Measurements from ENCODE around the gene KCNE2.

The KCNE2 gene

DNA sequence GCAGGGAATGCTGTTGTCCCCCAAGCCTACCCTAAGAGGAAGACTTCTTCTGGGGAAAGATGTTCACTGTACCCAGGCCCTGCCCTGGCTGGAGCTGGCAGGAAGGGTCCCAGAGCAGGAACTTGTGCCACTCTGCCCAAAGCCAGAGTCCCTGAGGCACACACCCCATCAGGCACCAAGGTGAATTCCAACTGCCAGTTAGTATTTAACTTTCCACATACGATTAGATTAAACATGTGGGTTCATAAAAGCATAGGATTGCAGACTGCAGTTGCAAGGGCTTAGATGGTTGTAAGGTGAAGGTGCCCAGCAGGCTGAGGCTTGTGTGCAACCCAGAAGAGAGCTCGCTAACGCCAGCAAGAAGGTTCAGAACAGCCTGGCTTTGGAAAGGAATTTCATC is at the start of gene KCNE2:
Gene KCNE2 (plus strand): TSS at position 274 of the 400 bp plus-strand sequence. CDS start 6,473 bp downstream, outside the sequence.
- no peak for DNase-seq (ENCODE audit: low read depth in 3 of 3, low spot score in 1 of 3)

DNA sequence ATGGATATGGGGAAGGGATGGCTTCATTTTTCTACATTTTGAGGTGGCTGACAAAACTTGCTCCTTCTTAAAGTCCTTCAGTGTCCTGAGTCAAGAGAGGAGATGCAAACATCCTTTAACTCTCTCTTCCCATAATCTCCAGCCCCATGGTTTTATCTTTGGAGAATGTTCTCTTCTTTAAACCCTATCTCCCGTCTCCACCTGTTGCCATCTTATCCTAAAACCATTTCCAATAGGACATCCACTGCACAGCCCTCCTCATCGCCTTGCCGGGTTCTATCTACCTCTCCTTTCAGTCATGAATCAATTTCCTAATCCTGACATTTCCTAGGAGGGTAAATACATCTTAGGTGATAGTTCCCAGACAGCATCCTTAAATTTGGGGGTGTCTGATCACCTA is 44.2 kb upstream of the KCNE2 start:
- no peak for DNase-seq (ENCODE audit: low read depth in 3 of 3, low spot score in 1 of 3)

- DNase-seq (ENCODE audit: low read depth in 3 of 3, low spot score in 1 of 3) = no peak
Measured at GRCh38 chr21:34320011-34320410, 43.8 kb upstream of the KCNE2 start.

- DNase-seq (ENCODE audit: low read depth in 3 of 3, low spot score in 1 of 3) = no peak
Measured at GRCh38 chr21:34330055-34330454, 33.8 kb upstream of the KCNE2 start.

- no peak for DNase-seq (ENCODE audit: low read depth in 3 of 3, low spot score in 1 of 3)
Measured at GRCh38 chr21:34331726-34332125, 32.1 kb upstream of the KCNE2 start.

DNA sequence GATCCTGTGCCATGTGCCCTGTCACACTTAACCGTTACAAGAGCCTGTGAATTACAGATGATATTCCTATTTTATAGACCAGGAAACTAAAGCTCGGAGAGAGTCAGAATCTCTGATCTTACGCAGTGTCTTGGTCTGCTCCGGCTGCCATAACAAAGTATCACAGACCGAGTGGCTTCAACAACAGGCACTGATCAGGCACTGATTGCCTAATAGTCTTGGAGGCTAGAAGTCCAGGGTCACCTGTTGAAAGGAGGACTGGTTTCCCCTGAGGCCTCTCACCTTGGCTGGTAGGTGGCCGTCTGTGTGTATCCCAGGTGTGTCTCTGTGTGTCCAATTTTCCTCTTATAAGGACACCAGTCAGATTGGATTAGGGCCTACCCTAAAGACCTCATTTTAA is 31.5 kb upstream of the KCNE2 start:
- no peak for DNase-seq (ENCODE audit: low read depth in 3 of 3, low spot score in 1 of 3)

DNA sequence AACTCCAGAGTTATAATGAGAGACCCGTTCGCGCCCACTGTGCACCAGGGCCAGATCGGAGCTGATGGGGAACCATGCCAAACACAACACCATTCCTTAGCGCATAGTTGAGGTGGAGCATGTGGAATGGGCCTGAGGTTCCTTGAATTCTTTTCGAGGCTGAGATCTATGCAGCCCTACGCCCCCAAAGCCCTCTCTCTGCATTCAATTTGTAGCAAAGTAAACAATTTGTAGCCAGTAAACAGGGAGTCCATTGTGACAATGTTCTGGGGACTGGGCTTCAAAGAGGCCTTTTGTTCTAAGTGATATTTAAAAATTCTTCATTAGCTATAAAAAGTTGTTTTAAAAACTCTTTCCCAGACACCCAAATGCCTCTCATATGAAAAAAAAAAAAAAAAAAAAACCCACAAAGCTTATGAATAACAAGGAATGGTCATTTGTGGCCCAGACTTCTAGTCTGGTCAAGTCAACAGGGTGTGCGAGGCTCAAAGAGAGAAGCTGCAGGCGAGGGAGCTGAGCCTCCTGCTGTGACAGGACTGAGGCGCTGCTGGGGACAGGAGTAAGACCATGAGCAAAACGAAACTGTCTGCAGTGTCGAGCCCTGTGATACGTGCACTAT is 30.6 kb upstream of the KCNE2 start:
- DNase-seq (ENCODE audit: low read depth in 3 of 3, low spot score in 1 of 3) = no peak

DNA sequence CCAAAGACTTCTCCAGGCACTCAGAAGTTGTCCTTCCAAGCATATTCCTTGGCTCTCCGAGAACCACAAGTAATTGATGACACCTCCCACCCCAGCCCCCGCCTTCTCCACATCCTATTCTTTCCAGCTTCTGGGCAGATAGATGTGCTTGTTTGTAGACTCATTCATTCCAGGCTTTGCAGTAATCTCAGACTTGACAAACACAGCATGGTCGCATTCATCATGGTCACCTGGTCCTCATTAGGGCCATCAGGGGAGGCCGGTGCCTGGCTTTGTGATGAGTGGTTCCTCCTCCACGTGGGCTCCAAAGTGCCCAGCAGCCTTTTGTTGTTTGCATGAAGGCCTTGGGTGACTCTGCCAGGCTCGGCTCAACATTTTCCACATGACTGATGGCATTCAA is 28.5 kb upstream of the KCNE2 start:
- no peak for DNase-seq (ENCODE audit: low read depth in 3 of 3, low spot score in 1 of 3)

DNA sequence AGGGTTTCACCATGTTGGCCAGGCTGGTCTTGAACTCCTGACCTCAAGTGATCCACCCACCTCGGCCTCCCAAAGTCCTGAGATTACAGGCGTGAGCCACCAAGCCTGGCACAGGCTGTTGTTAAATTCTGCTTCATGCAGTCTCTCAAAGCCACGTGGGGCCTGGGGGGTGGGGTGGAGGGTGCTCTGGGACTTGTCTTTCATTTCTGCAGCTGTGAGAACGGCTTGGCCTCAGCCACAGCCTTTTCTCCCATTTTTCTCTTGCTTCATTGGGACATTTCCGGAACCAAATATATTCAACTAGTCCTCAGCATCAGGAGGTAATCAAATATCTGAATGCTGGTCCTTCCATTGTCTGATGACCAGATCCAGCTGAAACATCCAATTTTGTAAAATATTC is 27.6 kb upstream of the KCNE2 start:
- no peak for DNase-seq (ENCODE audit: low read depth in 3 of 3, low spot score in 1 of 3)

DNA sequence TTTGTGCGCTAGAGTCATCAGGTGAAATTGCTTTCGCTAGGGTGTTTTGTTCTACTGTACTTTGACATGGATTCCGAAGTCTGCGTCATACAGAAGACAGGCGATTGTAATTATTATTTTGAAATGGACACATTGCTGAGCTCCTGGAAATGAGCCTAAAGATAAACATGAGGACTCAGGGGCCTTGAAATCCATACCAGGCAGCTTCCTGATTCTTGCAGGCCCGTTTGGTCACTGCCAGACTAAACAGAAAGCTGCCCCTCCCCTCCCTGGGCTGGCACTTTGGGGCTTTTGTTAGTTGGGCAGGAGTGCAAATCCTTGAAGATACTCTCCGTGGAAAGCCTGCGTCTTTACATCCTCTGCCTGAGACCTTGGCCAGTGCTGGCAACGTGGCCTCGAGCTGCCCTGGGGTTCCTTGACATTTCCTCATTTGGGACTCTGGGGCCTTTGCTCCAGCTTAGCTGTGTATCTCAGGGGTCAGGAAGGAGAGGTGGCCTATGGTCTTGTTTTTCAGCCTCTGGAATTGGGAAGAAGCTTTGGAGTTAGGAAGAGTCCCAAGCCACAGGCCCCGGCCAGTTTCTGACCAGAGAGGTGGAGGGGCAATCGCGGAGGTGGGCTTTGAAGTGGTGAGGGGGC is 26.9 kb upstream of the KCNE2 start:
- no peak for DNase-seq (ENCODE audit: low read depth in 3 of 3, low spot score in 1 of 3)

GRCh38 chr21:34337741-34338140 is 26.1 kb upstream of the KCNE2 start:
- DNase-seq (ENCODE audit: low read depth in 3 of 3, low spot score in 1 of 3) = no peak

DNA sequence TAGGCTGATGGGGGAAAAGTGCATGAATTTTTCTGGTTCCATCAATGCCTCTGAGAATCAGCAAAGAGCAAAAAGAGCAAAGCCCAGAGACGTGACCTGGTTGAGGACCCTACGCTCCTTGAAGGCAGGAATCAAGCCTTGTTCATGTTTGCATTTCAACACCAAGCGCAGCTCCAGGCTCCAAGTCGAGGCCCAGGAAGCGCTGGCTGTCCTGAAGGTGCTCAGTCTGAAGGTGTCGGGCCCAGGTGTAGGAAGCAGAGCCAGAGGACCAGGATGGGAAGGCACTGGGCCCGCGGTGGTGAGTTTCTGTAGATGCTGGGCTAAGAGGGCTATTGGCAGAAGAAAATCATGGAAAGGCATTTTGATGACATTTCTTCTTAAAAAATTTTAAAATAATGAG is 25.6 kb upstream of the KCNE2 start:
- no peak for DNase-seq (ENCODE audit: low read depth in 3 of 3, low spot score in 1 of 3)

DNA sequence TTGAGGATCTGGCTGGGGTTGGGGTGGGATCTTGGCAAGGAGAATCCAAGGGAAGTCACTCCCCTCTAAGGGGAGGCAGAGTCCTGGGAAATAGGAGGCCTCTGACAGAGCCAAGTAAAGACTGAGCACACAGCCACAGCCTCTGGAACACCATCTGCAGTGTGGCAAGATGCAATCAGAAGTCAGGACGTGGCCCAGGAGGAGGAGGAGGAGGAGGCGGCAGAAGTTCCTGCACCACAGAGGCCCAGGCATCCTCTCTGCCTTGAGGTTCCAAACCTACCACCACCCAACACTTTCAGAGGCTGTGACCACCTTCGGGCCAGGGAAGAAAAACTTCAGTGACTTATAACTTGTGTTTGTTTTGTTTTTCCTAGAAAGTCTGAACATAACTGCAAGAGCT is 23.7 kb upstream of the KCNE2 start:
- no peak for DNase-seq (ENCODE audit: low read depth in 3 of 3, low spot score in 1 of 3)

- DNase-seq (ENCODE audit: low read depth in 3 of 3, low spot score in 1 of 3) = no peak
Measured at GRCh38 chr21:34342476-34342875, 21.3 kb upstream of the KCNE2 start.

GRCh38 chr21:34343347-34343746 is 20.5 kb upstream of the KCNE2 start:
- no peak for DNase-seq (ENCODE audit: low read depth in 3 of 3, low spot score in 1 of 3)

DNA sequence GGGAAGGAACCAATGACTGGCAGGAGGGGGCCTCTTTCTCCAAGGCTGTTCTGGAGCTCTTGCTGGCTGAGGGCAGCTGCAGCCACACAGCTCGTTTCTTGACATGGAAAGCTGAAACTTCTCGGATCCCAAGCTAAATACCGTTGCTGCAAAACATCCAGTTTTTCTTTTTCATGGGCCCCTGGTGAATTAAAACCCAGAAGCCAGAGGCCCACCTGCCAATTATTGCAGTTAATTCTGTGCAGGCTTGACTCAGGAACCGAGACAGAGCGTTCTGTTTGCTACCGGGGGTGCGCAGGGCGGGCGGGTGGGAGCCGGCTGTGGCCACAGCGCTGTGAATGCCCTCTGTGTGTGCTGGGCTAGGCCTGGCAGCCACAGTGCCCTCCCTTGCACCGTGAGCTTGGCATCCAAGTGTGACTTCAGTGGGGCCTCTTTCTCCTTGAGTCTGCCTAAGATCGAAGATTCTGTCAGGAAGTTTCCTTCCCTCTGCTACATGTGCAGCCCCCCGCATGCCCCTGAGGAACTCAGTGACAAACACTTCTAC is 19.9 kb upstream of the KCNE2 start:
- DNase-seq (ENCODE audit: low read depth in 3 of 3, low spot score in 1 of 3) = no peak

- no peak for DNase-seq (ENCODE audit: low read depth in 3 of 3, low spot score in 1 of 3)
Measured at GRCh38 chr21:34344584-34344983, 19.2 kb upstream of the KCNE2 start.

DNA sequence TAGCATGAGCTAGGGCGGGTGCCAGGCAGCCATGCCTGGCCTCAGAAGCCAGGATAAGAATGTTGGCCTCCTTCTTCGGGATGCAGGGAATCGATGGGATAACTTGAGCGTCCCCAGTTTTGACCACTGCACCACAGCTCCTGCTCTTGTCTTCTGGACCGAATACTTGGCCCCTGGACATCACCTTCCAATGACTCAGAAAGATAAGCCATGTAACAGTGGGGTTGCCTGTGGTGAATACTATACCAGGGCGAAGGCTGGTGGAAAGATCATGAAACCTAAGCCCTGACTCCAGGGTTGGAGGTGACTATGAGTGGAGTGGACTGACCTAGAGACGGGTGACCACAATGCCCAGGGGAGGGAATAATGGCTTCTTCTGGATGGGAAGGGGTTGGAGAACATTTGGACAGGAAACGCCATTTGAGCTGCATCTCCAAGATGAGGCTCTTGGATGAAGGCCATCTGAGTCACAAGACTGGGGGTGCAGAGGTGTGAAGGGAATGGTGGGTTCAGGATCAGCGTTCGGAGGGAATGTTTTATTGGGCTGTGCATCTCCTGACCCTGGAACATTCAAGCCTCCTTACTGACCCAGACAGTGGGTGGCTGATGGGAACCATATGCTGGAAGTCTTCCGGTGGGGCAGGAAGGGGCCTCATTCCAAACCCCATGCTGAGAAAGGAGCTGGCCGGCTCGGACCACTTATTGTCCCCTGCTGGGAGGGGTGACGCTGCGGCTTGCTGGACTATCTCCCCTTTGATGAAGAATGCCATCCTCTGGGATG is 18.5 kb upstream of the KCNE2 start:
- no peak for DNase-seq (ENCODE audit: low read depth in 3 of 3, low spot score in 1 of 3)

- no peak for DNase-seq (ENCODE audit: low read depth in 3 of 3, low spot score in 1 of 3)
Measured at GRCh38 chr21:34345892-34346291, 17.9 kb upstream of the KCNE2 start.

DNA sequence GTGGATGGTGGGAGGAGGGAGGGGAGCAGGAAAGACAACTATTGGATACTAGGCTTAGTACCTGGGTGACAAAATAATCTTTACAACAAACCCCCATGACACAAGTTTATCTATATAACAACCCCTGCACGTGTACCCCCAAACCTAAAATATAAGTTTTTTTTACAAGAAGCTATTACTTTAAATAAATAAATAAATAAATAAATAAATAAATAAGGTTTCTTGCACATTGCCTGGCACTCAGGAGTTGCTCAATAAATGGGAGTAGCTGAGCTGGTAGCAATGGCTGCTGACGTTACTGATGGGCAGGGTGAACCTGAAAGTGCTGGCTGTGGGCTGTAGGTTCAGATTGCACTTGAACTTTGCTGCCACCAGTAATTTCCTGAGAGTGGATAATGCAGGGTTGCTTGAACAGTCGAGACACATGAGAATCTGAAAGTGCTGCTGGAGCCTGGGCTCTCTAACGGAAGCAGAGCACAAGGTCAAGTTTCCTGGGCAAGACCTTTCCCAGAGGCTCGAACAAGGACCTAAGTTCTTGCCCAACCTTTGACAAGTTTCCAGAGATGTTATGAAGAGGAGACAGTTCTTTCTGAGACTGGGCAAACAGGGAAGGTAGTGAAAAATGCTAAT is 14.8 kb upstream of the KCNE2 start:
- DNase-seq (ENCODE audit: low read depth in 3 of 3, low spot score in 1 of 3) = no peak

DNA sequence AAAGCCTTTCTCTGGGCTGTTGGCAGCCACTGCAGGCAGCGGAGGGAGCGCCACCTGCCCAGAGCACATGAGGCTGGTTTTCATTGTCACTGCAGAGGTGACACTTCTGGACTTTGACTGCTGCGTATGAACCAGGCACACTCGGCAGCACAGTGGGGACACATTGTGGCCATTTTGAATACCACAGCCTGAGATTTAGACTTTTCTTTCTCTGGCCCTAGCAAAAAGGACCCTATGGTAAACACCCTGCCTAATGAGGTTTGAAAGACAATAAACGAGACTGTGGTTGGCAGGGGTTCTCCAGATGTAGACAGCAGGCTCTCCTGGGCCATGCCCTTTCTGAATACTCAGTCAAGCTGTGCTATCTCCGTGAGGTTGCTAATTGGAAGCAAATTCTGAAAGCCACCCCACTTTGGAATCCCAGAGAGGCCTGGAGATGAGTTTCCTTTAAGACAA is 12.0 kb upstream of the KCNE2 start:
- DNase-seq (ENCODE audit: low read depth in 3 of 3, low spot score in 1 of 3) = no peak

DNA sequence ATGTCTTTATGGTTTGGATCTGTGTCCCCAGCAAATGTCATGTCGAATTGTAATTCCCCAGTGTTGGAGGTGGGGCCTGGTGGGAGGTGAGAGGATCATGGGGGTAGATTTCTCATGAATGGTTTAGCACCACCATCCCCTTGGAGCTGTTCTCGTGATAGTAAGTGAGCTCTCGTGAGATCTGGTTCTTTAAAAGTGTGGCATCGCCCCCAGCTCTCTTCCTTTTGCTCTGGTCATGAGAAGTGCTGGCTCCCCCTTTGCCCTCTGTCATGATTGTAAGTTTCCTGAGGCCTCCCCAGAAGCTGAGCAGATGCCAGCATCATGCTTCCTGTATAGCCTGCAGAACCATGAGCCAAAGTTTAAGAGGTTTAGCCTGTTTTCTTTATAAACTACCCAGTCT is 11.2 kb upstream of the KCNE2 start:
- DNase-seq (ENCODE audit: low read depth in 3 of 3, low spot score in 1 of 3) = no peak
